Activated T-cell treated with anti-CD3 and anti-CD28 coated beads, Interleukin-2, amount 50 U/mL, for 4 hours (primary cell): Measurements from ENCODE around the gene GINS3. TPM values are rescaled to one million over a fixed set of nuclear protein-coding genes. Genes with fewer than 3 reads are reported as not detected.

Source experiments
- ATAC-seq, 2 donors: fragments of 200-7000 bp; cut with Tn5 transposase; one replicate each; pipeline ENCODE4 v1.10.0; 2021
- DNase-seq: peaks from one replicate; pipeline ENCODE4 v3.0.0-alpha.2; 2020
- H3K27me3 Mint-ChIP-seq: one replicate; pipeline ENCODE4 v1.8.0; 2021; ENCODE audit warnings: low read depth, mixed read lengths
- H3K36me3 Mint-ChIP-seq: one replicate; pipeline ENCODE4 v1.8.0; 2022; ENCODE audit warnings: mixed read lengths; ENCODE audit not compliant: insufficient read depth
- H3K4me1 Mint-ChIP-seq: one replicate; pipeline ENCODE4 v1.8.0; 2021; ENCODE audit warnings: low read depth, mixed read lengths
- H3K4me3 Mint-ChIP-seq: one replicate; pipeline ENCODE4 v1.8.0; 2021; ENCODE audit warnings: mild to moderate bottlenecking, moderate library complexity, mixed read lengths
- H3K9me3 Mint-ChIP-seq: one replicate; pipeline ENCODE4 v1.8.0; 2021; ENCODE audit warnings: mixed read lengths
- total RNA-seq, 3 donors: library from RNA; stranded (reverse); gene quantifications; one replicate each; pipeline ENCODE4 v1.2.1, GENCODE V29; 2021

The GINS3 gene
- total RNA-seq, 3 donors from 2014 or later, result 20.7 to 23.2 (median 22.1) TPM

- Mint-ChIP-seq H3K27me3 (peaks cover 9% of the 10 kb centered on the region), H3K36me3 (no peaks in the 10 kb centered on the region), H3K4me3 (no peak overlapping the region), H3K4me1 (peaks cover 2% of the 10 kb centered on the region), H3K9me3 (no peaks in the 10 kb centered on the region)
- ATAC-seq, result no peak
- no peak for DNase-seq
Observed at GRCh38 chr16:58451945-58452401, 59.7 kb downstream of the GINS3 start.

GRCh38 chr16:58452640-58453039, 60.4 kb downstream of the GINS3 start:
- H3K4me1 Mint-ChIP-seq, result peaks cover 2% of the 10 kb centered on the region
- no peak for DNase-seq
- no peaks in the 10 kb centered on the region for H3K9me3 Mint-ChIP-seq
- peaks cover 10% of the 10 kb centered on the region for H3K27me3 Mint-ChIP-seq
- no peaks in the 10 kb centered on the region for H3K36me3 Mint-ChIP-seq
- no peak overlapping the region for H3K4me3 Mint-ChIP-seq
- no peak for ATAC-seq

GRCh38 chr16:58454178-58454577, 61.9 kb downstream of the GINS3 start:
- ATAC-seq (no peak), DNase-seq (no peak)
- Mint-ChIP-seq H3K36me3 (no peaks in the 10 kb centered on the region), H3K9me3 (no peaks in the 10 kb centered on the region), H3K27me3 (peaks cover 9% of the 10 kb centered on the region), H3K4me3 (no peak overlapping the region), H3K4me1 (peaks cover 5% of the 10 kb centered on the region)

GRCh38 chr16:58454856-58455255, 62.6 kb downstream of the GINS3 start:
- Mint-ChIP-seq H3K36me3 (no peaks in the 10 kb centered on the region), H3K27me3 (peaks cover 7% of the 10 kb centered on the region), H3K9me3 (no peaks in the 10 kb centered on the region), H3K4me1 (peaks cover 5% of the 10 kb centered on the region), H3K4me3 (no peak overlapping the region)
- no peak for ATAC-seq
- no peak for DNase-seq

Other genes with a start within 250 kb of the GINS3 start
- 100 to 1,000 TPM in 1 of 3 donors, 10 to 100 TPM in 2; 94.9 to 100 (median 95.2) TPM for gene CSNK2A2, start 194.4 kb upstream of the GINS3 start, total RNA-seq
- gene PRSS54, start 97.4 kb upstream of the GINS3 start, total RNA-seq, result not detected
- gene NDRG4, start 107.7 kb downstream of the GINS3 start, total RNA-seq, result under 1 TPM; 0.54 to 0.91 (median 0.84) TPM
- gene SETD6, start 123.0 kb downstream of the GINS3 start, total RNA-seq, result 10 to 100 TPM; 31.7 to 36.5 (median 33.3) TPM
- gene CNOT1, start 237.4 kb downstream of the GINS3 start, total RNA-seq, result 100 to 1,000 TPM; 235 to 253 (median 249) TPM